Testis (tissue), 2 donors: ENCODE data around the gene N4BP2L1.

Experiments used
- CTCF ChIP-seq, 3 experiments: fragments of 450-650 bp in 2 of 3; fragments of 200-600 bp in 1 of 3; sonication (generic) in 1 of 3; IDR thresholded peaks; one replicate each; pipeline ENCODE4 v1.5.1; 2016 to 2019; ENCODE audit warnings: antibody characterized with exemption in 3 of 3, mild to moderate bottlenecking in 2 of 3, moderate library complexity in 1 of 3
- POLR2A ChIP-seq: fragments of 450-650 bp; IDR thresholded peaks from one replicate; pipeline ENCODE4 v1.6.1; 2017; ENCODE audit warnings: antibody characterized with exemption, mild to moderate bottlenecking, moderate library complexity

- TF ChIP-seq POLR2A (no peak), CTCF (IDR thresholded peaks at IDR 0.05) (no peak)
These were observed 19.5 kb downstream of the N4BP2L1 start for GRCh38 chr13:32408296-32409000.
